ENCODE results near the gene CNNM2.

- TF ChIP-seq, protein P1, sequence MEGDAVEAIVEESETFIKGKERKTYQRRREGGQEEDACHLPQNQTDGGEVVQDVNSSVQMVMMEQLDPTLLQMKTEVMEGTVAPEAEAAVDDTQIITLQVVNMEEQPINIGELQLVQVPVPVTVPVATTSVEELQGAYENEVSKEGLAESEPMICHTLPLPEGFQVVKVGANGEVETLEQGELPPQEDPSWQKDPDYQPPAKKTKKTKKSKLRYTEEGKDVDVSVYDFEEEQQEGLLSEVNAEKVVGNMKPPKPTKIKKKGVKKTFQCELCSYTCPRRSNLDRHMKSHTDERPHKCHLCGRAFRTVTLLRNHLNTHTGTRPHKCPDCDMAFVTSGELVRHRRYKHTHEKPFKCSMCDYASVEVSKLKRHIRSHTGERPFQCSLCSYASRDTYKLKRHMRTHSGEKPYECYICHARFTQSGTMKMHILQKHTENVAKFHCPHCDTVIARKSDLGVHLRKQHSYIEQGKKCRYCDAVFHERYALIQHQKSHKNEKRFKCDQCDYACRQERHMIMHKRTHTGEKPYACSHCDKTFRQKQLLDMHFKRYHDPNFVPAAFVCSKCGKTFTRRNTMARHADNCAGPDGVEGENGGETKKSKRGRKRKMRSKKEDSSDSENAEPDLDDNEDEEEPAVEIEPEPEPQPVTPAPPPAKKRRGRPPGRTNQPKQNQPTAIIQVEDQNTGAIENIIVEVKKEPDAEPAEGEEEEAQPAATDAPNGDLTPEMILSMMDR (IDR thresholded peaks at IDR 0.05): no peak
- no peak for TF ChIP-seq POLR2A (IDR thresholded peaks at IDR 0.05)
These were observed 160.6 kb downstream of the CNNM2 start for GRCh38 chr10:103078676-103079075.
